C4-2B (cell line): ENCODE data around the gene CHCHD4.

Experiments
- H3K27ac ChIP-seq: fragments of 450-650 bp; 2 replicates; pipeline ENCODE4 v1.5.1; 2017
- ZFX ChIP-seq: fragments of 450-650 bp; IDR thresholded peaks from 2 replicates; pipeline ENCODE4 v1.6.1; 2017
- TF ChIP-seq, protein P1 (sequence below): fragments of 450-650 bp; conservative IDR thresholded peaks from 2 replicates; pipeline ENCODE4 v1.5.1; 2017; ENCODE audit warnings: mild to moderate bottlenecking

CHCHD4 gene

DNA sequence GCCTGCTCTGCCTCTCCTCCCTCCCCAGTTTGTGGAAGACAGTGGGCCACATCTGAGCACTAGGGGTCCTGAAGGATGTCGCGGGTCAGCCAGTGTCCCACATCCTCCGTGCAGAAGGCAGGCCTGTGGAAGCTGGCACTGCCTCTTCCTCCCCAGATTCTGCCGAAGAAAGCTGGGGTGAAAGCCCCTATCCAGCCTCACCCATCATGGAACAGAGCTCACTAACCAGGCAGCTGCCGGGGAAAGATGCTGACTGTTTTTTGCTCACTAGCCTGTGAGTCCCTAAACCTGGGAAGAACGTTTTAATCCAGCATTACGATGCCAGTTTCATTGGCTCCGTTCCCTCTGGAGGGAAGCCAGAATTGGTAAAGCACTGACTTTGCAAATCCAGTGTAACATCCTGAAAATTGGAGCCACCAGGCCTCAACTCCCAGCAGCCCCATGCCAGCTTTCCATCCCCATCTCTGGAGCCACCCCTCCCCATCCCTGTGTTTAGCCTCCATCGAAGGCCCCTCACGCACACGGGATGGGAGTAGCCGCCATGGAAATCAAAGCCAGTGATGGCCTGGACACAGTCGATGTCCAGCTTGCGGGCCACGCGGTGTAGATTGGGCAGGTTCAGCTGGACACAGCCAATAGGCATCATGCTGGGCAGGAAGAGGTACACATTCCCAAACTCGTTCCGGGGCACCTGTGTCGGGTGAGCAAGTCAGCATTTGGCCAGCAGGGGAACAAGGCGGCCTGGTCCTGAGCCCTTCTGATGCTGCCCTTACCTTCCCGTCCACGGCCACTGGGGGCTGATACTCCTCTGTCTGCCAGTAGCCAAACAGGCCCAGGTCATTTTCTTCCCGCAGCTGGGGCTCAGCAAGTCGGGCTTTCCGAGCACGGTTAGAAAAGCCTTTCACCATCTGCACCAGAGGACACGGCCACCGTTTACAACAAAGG, 23.6 kb upstream of the CHCHD4 start:
- H3K27ac ChIP-seq = no peak overlapping the region
- TF ChIP-seq, protein P1, sequence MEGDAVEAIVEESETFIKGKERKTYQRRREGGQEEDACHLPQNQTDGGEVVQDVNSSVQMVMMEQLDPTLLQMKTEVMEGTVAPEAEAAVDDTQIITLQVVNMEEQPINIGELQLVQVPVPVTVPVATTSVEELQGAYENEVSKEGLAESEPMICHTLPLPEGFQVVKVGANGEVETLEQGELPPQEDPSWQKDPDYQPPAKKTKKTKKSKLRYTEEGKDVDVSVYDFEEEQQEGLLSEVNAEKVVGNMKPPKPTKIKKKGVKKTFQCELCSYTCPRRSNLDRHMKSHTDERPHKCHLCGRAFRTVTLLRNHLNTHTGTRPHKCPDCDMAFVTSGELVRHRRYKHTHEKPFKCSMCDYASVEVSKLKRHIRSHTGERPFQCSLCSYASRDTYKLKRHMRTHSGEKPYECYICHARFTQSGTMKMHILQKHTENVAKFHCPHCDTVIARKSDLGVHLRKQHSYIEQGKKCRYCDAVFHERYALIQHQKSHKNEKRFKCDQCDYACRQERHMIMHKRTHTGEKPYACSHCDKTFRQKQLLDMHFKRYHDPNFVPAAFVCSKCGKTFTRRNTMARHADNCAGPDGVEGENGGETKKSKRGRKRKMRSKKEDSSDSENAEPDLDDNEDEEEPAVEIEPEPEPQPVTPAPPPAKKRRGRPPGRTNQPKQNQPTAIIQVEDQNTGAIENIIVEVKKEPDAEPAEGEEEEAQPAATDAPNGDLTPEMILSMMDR = no peak; the same call in 1 of the 2 replicates
- TF ChIP-seq ZFX = no peak

GRCh38 chr3:14147617-14148016, 22.9 kb upstream of the CHCHD4 start:
- no peak for TF ChIP-seq ZFX
- TF ChIP-seq, protein P1 = no peak
- no peak overlapping the region for H3K27ac ChIP-seq

DNA sequence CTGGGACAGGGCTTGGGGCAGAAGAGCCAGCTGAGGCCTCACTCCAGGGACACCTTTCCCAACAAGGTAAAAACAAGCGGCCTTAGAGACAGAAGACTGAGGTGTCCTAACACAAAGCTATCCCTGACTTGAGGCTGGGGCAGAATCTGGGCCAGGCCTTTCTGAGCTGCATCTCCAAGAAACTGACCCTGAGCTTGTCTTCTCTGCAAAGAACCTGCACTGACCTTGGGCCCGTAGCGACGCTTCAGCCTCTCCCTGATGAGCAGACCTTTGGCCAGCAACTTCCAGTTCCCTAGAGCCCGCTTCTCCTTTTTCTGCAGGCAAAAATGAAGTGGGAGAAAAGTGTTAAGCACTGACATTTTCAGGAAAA, 22.4 kb upstream of the CHCHD4 start:
- no peak for TF ChIP-seq ZFX
- TF ChIP-seq, protein P1 = no peak
- no peak overlapping the region for H3K27ac ChIP-seq

- no peak overlapping the region for H3K27ac ChIP-seq
- no peak for TF ChIP-seq ZFX
- TF ChIP-seq, protein P1 = no peak
These were observed 21.9 kb upstream of the CHCHD4 start for GRCh38 chr3:14146381-14147065.

GRCh38 chr3:14145670-14146380, 21.2 kb upstream of the CHCHD4 start:
- no peak for TF ChIP-seq ZFX
- TF ChIP-seq, protein P1 = no peak
- H3K27ac ChIP-seq = no peak overlapping the region

DNA sequence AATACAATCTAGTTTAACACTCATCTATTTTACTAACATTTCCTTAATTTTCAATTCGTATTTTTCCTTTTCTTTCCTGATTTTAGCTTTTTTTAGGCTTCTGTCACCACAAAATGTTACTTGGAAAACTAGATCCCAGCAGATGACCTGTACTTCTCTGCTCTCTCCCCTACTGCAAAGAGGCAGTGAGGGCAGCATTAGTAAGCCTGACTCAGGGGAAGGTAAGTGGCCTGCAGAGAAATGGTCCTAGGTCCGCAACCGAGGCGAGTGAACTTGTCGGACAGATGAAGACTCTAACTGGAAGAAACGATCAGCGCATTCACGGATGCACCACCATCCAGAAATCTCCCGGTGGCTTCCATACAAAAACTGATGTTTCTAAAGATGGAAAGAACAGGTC, 20.6 kb upstream of the CHCHD4 start:
- TF ChIP-seq, protein P1 = no peak
- no peak for TF ChIP-seq ZFX
- H3K27ac ChIP-seq = no peak overlapping the region
